Stimulated activated CD8-positive, alpha-beta memory T cell treated with anti-CD3 and anti-CD28 coated beads, Interleukin-4, amount 100 ng/mL, for 1 hour (primary cell): ENCODE results near the gene RNF224.

Experiments used
- DNase-seq, 2 donors: peaks; one replicate each; pipeline ENCODE4 v3.0.0-alpha.2; 2020; ENCODE audit warnings: low read depth in 2 of 2, low spot score in 1 of 2

Gene RNF224

GRCh38 chr9:137270929-137271695, 43.8 kb downstream of the RNF224 start:
- DNase-seq: no peak

- DNase-seq: no peak
Observed at GRCh38 chr9:137271696-137272076, 44.4 kb downstream of the RNF224 start.

GRCh38 chr9:137272241-137273094, 45.2 kb downstream of the RNF224 start:
- DNase-seq: no peak

GRCh38 chr9:137273095-137273490, 45.8 kb downstream of the RNF224 start:
- DNase-seq: no peak

GRCh38 chr9:137273611-137274320, 46.5 kb downstream of the RNF224 start:
- no peak for DNase-seq

- no peak for DNase-seq
Observed at GRCh38 chr9:137275203-137275587, 47.9 kb downstream of the RNF224 start.

- no peak for DNase-seq
Observed at GRCh38 chr9:137275588-137276472, 48.5 kb downstream of the RNF224 start.

GRCh38 chr9:137276473-137277328, 49.4 kb downstream of the RNF224 start:
- no peak for DNase-seq

GRCh38 chr9:137277329-137278041, 50.2 kb downstream of the RNF224 start, which contains the start of gene TOR4A:
TSS of gene TOR4A (plus strand) at chr9:137277726. CDS start at chr9:137278690, 964 bp downstream.
- no peak for DNase-seq

GRCh38 chr9:137278061-137278701, 50.9 kb downstream of the RNF224 start:
- no peak for DNase-seq
